Ishikawa (cell line): ENCODE data around the gene ATG16L2.

ENCODE experiments used
- CEBPB ChIP-seq: IDR thresholded peaks from 2 replicates; pipeline ENCODE4 v1.6.1; 2012
- CREB1 ChIP-seq: IDR thresholded peaks from 2 replicates; pipeline ENCODE4 v1.6.1; 2012; ENCODE audit warnings: low read depth
- EGR1 ChIP-seq: IDR thresholded peaks from 2 replicates; pipeline ENCODE4 v1.6.1; 2012
- EP300 ChIP-seq: IDR thresholded peaks from 2 replicates; pipeline ENCODE4 v1.6.1; 2012; ENCODE audit warnings: borderline replicate concordance
- FOXM1 ChIP-seq: IDR thresholded peaks from 2 replicates; pipeline ENCODE4 v1.6.1; 2012; ENCODE audit warnings: low read depth, borderline replicate concordance
- NFIC ChIP-seq: IDR thresholded peaks from 2 replicates; pipeline ENCODE4 v1.6.1; 2012
- RAD21 ChIP-seq: IDR thresholded peaks from 2 replicates; pipeline ENCODE4 v1.6.1; 2012; ENCODE audit warnings: low read depth
- TAF1 ChIP-seq: IDR thresholded peaks from 2 replicates; pipeline ENCODE4 v1.6.1; 2012; ENCODE audit warnings: low read depth, mild to moderate bottlenecking
- YY1 ChIP-seq: IDR thresholded peaks from 2 replicates; pipeline ENCODE4 v1.6.1; 2012; ENCODE audit warnings: low read depth
- ZBTB7A ChIP-seq: IDR thresholded peaks from 2 replicates; pipeline ENCODE4 v1.6.1; 2012; ENCODE audit warnings: low read depth
- TF ChIP-seq, protein P1 (sequence below): IDR thresholded peaks from 2 replicates; pipeline ENCODE4 v1.6.1; 2012; ENCODE audit warnings: low read depth, mild to moderate bottlenecking
- TF ChIP-seq, protein P2 (sequence below): IDR thresholded peaks from 2 replicates; pipeline ENCODE4 v1.6.1; 2012
- TF ChIP-seq, protein P3 (sequence below): IDR thresholded peaks from 2 replicates; pipeline ENCODE4 v1.6.1; 2012

DNA sequence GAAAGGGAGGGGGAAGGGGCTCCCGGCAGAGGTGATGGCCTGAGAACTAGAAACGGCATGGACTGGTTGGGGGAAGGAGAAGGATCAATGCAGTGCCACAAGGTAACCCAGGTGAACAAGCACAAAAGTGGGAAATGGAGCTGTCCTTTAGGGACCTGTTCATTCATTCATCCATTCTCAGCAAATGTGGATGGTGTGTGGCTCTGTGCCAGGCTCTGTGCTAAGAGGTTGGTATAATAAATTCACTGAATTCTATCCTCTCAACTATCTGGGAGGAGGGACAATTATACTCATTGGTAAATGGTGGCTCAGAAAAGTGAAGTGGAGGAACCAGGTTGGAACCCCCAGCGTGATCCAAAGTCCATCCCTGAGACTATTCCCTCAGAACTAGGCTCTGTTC is 43.4 kb upstream of the ATG16L2 start:
- TF ChIP-seq EP300 (no peak), RAD21 (no peak), NFIC (no peak), TAF1 (no peak), CEBPB (no peak), YY1 (no peak), FOXM1 (no peak), CREB1 (no peak), EGR1 (no peak), ZBTB7A (no peak)
- TF ChIP-seq, protein P1, sequence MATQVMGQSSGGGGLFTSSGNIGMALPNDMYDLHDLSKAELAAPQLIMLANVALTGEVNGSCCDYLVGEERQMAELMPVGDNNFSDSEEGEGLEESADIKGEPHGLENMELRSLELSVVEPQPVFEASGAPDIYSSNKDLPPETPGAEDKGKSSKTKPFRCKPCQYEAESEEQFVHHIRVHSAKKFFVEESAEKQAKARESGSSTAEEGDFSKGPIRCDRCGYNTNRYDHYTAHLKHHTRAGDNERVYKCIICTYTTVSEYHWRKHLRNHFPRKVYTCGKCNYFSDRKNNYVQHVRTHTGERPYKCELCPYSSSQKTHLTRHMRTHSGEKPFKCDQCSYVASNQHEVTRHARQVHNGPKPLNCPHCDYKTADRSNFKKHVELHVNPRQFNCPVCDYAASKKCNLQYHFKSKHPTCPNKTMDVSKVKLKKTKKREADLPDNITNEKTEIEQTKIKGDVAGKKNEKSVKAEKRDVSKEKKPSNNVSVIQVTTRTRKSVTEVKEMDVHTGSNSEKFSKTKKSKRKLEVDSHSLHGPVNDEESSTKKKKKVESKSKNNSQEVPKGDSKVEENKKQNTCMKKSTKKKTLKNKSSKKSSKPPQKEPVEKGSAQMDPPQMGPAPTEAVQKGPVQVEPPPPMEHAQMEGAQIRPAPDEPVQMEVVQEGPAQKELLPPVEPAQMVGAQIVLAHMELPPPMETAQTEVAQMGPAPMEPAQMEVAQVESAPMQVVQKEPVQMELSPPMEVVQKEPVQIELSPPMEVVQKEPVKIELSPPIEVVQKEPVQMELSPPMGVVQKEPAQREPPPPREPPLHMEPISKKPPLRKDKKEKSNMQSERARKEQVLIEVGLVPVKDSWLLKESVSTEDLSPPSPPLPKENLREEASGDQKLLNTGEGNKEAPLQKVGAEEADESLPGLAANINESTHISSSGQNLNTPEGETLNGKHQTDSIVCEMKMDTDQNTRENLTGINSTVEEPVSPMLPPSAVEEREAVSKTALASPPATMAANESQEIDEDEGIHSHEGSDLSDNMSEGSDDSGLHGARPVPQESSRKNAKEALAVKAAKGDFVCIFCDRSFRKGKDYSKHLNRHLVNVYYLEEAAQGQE = no peak
- TF ChIP-seq, protein P2, sequence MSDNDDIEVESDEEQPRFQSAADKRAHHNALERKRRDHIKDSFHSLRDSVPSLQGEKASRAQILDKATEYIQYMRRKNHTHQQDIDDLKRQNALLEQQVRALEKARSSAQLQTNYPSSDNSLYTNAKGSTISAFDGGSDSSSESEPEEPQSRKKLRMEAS = no peak
- TF ChIP-seq, protein P3, sequence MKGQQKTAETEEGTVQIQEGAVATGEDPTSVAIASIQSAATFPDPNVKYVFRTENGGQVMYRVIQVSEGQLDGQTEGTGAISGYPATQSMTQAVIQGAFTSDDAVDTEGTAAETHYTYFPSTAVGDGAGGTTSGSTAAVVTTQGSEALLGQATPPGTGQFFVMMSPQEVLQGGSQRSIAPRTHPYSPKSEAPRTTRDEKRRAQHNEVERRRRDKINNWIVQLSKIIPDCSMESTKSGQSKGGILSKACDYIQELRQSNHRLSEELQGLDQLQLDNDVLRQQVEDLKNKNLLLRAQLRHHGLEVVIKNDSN = no peak
